Epithelial cell of prostate (primary cell): ENCODE measurements around the gene CD274.
A peak's percentile ranks its signal among the peaks of the same experiment; 100 is the strongest.
"Not testable (repeated sequence)": the region's sequence is repeated elsewhere in the genome, so short reads cannot be mapped to it uniquely, and the experiment has no call there.

Experiments used
- DNase-seq: peaks from one replicate; pipeline ENCODE4 v3.0.0-alpha.2; 2011; ENCODE audit warnings: low read depth, low spot score
- H3K27ac ChIP-seq: fragments of 450-650 bp; 2 replicates; pipeline ENCODE4 v1.5.1; 2017; ENCODE audit warnings: mild to moderate bottlenecking

The CD274 gene

DNA sequence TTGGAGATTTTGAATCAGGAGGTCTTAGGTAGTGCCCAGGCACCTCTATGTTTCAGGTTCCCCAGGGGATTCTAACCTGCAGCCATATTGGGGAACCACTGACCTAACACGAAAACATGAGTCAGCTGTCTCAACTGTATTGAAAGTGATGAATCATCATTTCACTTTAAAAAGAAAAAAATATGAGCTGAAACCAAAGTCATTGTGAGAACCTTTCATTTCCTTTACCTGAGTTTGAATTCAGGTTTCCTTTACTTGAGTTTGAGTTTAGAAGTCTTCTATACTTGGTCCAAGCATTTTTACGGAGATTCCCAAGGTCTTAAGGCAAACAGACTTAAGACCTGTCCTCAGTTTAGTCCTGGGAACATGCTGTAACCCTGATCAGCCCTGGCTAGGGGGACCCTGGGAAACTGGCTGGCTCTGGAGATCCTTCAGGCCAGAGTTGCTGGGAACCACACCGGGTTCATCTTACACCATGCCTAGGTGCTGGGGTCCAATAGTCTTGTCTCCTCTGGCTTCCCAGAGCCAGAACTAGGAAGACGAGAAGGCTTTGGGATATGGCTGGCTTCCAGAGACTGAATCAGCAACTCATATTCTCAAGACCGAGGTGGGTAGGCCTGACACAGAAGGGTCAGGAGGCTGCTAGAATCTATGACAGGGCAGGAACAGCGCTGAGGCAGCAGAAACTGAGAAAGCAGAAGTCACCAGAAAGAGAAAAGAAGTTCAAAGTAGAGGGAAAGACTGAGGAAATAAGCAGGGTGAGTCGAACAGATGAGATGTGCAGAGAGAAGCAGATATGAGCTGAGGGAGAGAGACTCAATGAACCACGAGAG is 43.6 kb downstream of the CD274 start:
- peak overlapping the region; percentile 97 for H3K27ac ChIP-seq
- DNase-seq: peak; percentile 88

DNA sequence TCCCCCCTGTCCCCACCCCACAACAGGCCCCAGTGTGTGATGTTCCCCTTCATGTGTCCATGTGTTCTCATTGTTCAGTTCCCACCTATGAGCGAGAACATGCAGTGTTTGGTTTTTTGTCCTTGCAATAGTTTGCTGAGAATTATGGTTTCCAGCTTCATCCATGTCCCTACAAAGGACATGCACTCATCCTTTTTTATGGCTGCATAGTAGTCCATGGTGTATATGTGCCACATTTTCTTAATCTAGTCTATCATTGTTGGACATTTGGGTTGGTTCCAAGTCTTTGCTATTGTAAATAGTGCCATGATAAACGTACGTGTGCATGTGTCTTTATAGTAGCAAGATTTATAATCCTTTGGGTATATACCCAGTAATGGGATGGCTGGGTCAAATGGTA is 44.4 kb downstream of the CD274 start:
- peak overlapping the region; percentile 97 for H3K27ac ChIP-seq
- DNase-seq: not testable (repeated sequence)

DNA sequence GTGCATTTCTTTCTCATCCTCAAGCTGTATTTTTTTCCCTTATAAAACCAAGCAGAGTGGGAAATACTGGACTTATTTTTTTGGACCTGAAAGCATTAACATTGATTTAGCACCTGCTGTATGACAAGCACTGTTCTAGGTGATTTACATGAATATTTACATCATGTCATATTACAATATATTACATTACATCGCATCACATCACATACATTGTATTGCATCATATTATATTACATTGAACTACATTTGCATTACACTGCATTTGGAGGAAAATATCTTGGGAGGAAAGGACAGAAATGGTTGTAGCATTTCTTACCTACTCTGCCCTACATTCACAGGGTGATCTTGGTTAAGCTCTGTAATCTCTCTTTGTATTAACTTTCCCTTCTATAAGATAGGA is 48.8 kb downstream of the CD274 start:
- DNase-seq: no peak
- H3K27ac ChIP-seq: peak overlapping the region; percentile 51

DNA sequence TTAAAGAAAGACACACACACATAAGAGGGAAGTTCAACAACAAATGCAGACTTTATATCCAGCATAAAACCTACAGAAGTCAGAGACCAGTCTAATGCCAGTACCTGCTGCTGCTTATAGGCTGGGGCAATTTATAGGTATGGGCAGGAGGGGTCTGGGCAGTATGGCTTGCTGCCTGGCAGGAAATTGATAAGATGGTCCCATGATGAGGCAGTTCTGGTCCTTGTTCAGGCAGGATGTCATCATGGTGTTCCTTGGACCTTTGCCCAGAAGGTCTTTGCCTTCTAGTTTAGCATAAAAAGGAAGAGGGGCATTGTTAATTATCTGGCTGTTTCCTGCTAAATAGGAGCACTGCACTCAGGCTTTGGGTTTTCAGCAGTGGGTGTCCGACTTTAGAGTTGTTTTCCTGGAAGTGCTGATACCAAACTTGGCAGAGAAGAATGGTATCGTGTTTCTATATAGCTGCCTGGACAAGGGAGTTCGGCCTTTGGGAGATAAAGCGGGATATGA is 49.6 kb downstream of the CD274 start:
- no peak for DNase-seq
- H3K27ac ChIP-seq: peak overlapping the region; percentile 51

DNA sequence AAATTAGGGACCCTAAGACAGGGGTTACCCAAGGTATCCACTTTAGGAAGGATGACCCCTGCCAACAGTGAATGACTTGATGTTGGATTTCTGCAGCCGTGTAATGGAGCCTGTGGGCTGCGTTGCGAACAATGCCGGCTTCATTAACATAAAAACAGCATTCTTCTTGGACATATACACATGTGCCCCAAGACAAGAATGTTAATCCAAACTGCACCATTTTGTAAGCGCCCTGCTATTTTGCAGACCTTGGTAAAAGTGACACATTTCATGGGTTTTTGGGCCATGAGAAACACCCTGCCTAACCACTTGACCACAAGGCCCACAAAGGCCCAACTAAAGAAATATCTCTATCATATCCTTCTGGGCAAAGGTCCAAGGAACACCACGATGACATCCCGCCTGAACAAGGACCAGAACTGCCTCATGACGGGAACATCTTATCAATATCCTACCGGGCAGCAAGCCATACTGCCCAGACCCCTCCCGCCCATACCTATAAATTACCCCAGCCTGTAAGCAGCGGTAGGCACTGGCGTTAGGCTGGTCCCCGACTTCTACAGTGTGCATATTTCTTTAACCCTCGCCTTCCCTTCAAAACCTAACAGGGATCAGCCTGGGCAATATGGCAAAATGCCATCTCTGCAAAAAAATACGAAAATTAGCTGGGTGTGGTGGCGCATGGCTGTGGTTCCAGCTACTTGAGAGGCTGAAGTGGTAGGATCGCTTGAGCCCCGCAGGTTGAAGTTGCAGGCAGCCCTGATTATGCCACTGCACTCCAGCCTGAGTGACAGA is 50.3 kb downstream of the CD274 start:
- H3K27ac ChIP-seq: peak overlapping the region; percentile 51
- DNase-seq: no peak

DNA sequence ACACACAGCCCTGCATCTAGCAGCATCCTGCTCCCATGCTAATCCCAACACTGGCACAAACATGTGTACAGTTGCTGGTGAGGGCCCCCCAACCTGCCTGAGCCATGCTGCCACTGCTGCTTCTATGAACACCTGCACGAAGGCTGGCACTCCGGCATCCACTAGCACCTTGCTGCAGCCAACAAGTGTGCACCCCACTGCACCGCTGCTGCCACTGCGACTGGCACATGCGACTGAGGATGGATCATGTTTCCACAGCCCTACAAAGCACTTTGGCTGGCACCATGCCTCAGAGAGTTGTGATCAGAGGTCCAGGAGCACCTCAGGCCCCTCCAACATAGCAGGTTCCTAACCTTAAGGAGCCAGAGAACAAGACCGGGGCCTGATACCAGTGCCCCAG is 52.2 kb downstream of the CD274 start:
- H3K27ac ChIP-seq: no peak overlapping the region
- no peak for DNase-seq

DNA sequence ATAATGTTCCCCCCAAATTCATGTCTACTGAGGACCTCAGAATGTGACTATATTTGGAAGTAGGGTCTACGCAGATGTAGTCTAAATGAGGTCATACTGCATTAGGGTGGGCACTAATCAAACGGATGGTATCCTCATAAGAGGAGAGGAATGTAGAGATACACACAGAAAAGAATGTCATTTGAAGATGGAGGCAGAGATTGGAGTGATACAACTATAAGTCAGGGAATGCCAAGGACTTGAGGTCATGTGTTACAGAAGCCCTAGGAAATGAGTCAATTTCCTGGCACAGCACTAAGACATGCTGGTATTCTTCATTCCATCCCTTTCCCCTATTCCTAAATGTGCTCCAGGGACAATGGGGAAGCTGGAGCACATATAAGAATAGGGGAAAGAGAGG is 59.2 kb downstream of the CD274 start:
- no peak for DNase-seq
- peak overlapping the region; percentile 100 for H3K27ac ChIP-seq

DNA sequence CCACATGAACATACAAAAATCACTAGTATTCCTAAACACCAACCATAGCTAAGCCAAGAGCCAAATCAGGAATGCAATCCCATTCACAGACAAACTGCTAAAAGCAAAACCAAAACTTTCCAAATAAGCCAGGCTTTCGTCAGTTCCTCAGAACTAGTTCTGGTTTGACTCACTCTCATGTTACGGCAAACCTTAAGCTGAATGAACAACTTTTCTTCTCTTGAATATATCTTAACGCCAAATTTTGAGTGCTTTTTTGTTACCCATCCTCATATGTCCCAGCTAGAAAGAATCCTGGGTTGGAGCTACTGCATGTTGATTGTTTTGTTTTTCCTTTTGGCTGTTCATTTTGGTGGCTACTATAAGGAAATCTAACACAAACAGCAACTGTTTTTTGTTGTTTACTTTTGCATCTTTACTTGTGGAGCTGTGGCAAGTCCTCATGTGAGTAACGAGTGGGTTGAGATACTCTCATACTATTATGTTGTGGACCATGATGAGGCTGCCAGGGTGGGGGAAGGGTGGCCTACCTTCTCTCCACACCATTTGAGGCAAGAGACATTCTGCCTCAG is 60.1 kb downstream of the CD274 start, which contains the start of gene PDCD1LG2:
Gene PDCD1LG2, plus strand, starts transcription at position 172 of the 572 bp plus-strand sequence. CDS start 12,016 bp downstream, outside the sequence.
- H3K27ac ChIP-seq: peak within 1 kb of the TSS; percentile 100
- no peak for DNase-seq

DNA sequence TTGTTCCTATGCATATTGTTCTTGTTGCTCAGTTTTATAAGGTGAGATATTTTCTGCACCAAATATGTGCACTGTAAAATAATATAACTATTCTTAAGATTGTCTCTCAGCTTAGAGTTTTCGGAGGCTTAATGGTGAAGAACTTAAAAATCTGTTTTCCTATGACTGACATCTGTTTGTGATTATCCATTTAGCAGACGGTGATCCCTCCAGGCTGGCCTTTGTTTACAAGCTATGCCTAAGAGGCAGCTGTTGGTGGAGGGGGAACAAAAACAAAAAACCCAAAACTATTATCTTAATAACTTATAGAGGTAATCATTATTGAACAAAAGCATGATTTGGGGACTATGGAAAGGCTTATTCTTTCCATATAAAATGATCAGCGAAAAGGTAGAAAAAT is 60.6 kb downstream of the CD274 start:
- DNase-seq: no peak
- peak overlapping the region; percentile 100 for H3K27ac ChIP-seq

DNA sequence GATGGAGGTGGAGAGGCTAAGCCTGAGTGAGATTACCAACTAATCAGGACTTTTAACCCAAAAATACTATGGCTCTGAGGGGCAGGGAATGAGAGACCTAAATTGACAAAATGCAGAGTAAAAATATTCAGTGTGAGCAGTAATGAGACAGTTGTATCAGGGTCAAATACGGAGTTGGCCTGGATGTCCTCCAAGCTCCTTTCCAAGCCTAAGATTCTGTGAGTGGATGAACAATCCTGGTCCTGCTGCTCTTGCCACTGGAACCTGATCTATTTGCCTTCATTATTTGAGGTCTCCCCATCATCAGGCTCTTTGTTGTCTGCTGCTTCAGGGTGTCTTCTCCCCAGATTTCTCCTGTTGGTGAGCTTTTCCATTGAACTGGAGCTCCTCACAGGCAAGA is 61.1 kb downstream of the CD274 start:
- no peak for DNase-seq
- peak overlapping the region; percentile 100 for H3K27ac ChIP-seq

DNA sequence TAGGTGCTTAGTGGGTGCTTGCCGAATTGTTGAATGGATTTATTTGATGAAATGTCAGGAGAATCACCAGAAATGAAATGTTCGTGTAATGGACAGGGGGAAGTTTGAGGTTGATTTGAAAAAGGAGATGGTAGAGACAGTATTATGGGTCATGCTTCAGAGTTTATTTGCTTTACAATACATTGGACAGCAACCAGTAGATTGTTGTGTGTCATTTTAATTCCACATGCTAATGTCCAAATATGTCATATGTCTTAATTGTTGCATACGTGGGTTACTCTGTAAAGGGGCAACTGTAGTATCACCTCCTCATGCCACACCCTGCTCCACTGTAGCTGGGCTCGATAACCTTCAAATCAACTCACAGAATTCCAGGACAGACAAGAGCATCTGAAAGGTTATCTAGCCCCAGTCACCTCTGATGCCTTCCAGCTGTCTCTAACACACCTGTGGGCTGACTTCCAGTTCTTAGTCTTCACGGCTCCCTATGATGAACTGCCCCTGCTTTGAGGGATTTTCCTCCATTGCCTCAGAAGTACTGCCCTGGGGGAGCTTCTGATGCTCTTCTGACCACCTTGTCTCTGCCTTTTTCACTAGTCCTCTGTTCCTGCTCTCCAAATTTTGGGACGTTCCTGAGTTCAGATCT is 61.7 kb downstream of the CD274 start:
- no peak for DNase-seq
- H3K27ac ChIP-seq: peak overlapping the region; percentile 100

DNA sequence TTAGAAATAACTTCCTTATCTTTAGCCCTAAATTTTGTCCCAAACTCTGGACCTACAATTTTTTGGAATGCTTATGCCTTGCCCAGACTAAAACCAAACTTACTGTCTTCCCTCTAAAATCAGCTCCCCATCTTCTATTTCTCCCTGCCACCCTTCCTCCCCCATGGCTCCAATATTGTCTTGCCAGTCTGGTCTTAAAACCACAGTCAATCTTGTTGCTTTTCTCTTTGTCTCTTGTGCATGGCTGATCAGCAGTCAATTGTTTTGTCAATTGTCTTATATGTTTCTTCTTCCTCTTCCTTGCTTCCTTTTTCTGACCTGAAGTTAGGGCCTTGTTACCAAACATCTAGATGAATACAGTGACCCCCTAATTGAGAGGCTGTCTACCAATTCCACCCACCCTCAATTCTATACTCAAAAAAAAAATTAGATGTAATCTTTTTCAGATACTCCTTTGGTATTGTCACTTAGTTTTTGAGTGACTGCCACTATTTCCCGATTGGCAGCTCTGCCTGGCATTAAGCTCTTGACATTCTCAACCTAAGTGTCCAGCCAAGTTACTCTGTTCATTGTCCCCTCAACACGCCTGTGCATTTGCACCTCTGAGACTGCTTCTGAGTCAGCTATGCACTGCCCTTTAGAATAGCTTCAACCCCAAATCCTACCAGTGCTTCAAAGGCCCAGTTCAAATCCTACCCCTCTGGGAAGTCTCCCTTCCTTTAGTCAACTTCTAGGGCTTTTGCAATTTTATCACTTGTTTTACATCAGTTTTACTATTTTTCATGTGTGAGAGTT is 62.5 kb downstream of the CD274 start:
- peak overlapping the region; percentile 100 for H3K27ac ChIP-seq
- DNase-seq: no peak

DNA sequence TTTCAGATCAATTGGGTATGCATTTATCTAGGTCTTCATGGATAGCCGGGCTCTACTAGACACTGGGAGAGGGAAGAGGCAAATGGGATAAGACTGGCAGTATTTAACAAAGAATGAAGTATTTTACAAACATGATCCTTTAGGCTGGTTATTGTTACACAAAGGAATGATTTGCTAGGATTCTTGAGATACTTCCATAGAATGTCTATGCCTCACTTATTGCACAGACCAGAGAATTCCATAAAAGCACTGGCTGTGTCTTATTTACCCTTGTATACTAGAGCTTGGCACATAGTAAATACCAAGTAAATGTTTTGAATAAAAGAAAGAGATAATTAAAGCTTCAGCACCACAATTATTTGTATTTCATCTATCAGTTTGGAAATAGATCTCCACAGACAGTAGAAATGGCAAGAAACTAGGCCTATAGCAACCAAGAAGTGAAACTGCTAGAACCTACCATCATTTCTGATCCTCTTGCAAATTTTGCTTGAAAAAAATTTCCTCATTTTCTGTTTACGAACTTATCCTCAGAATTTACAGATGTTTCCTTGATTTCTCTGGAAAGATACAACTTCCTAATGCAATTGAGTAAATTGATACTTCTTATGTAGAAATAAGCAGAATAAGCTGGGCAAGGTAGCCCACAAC is 63.7 kb downstream of the CD274 start:
- no peak overlapping the region for H3K27ac ChIP-seq
- no peak for DNase-seq

DNA sequence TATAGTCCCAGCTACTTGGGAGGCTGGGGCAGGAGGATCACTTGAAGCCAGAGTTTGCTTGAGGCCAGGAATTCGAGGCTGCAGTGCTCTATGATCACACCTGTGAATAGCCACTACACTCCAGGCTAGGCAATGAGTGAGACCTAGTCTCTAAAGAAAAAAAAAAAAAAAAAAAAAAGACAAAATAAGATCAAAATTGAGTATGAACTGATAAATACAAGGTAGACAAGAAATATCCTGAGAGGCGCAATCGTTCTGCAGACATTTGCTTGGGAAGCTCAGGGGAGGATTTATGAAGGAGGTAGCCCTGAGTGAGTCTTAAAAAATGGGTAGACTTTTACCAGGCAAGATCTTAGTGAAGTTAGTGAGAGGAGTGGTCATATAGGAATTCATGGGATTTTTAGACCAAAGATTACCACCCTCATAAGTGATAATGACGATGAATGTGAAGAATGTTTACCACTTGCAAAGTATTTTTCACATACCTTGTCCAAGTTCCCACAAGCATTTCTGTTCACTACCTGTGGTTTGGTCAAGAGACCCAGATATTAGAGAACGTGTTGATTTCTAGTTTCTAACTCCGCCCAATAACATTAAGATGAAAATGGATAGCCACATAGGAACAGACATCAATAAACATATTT is 64.4 kb downstream of the CD274 start:
- no peak for DNase-seq
- H3K27ac ChIP-seq: no peak overlapping the region

DNA sequence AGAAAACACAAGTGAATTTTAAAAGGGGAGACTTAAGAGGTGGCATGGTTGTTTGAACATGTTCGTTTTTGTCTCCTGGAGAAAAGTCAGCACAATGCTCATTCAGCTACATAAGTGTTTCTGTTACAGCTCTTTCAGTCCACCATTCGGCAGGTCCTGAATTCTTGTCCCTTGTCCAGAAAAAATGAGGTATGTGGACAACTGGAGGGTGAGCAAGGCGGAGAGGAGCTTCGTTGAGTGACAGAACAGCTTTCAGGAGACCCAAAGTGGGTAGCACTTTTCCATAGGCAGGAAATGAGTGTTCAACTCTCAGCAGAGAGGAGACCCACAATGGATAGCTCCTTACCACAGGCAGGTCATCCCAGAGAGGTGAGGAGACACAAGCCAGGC is 64.9 kb downstream of the CD274 start:
- H3K27ac ChIP-seq: no peak overlapping the region
- no peak for DNase-seq

DNA sequence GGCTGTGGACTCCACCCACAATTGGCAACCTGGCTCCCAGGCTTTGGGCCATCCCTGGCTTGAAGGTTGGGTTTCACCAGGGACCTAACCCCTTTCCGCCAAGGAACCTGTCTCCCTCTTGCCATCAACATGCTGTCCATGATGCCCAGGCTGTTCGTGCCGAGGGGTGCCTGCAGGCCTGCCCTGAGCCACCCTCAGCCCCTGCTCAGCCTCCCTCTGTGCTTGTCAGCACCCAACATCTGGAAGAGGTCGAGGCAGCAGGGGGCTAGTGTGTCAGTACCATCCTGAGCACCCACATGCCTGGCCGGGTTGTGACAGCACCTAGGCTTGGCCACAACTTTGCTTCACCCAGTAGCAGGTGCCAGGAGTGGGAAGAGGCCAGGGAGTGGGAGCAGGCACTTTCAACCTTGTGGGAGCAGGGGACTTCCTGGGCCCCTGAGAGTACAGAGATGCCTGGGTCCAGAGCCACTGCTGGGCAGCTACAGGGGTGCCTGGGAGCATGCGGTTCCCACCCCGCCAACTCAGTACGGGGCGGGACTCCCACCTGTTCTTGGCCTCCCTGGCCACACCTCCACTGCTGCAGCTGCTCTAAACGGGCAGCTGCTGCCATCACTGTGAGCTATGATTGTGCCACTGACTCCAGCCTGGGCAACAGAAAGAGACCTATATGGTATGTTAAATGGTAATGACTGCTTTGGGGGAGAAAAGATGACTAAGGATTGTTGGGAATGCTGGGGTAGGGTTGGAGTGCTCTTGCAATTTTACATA is 66.3 kb downstream of the CD274 start:
- no peak overlapping the region for H3K27ac ChIP-seq
- DNase-seq: no peak

DNA sequence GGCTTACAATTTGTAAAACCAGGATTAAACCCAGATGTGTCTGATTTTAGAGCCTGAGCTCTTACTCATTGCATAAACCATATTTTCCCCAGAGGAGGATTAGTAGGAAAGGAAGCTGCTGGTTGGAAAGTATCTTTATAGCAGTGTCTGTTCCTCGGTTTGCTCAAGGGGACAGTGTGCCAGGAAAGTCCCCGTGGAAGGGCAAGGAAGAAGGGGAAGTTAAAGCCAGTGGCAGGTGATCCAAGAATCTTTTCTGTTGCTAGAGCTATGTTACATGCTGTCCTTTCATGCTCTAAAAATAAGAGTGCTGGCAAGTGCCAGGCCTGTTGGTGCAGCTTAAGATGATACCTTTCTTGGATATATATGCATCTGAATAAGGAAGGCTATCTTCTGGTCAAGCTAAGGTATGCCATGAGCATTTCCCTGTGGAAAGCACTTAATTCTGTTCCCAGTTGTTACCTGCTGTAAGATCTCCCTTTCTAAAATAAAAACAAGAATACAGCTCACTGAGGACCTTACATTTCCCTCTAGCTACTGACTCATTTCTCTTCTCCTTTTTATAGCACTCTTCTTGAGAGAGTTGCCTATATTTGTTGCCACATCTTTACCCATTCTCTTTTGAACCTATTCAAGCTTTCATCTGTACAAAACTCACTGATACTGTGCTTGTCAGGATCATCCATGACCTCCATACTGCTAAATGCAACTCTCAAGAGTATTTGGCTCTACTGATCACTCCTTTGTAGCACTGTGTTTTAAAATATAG is 68.0 kb downstream of the CD274 start:
- no peak for DNase-seq
- no peak overlapping the region for H3K27ac ChIP-seq
